ENCODE measurements around the gene CASP8AP2.

DNA sequence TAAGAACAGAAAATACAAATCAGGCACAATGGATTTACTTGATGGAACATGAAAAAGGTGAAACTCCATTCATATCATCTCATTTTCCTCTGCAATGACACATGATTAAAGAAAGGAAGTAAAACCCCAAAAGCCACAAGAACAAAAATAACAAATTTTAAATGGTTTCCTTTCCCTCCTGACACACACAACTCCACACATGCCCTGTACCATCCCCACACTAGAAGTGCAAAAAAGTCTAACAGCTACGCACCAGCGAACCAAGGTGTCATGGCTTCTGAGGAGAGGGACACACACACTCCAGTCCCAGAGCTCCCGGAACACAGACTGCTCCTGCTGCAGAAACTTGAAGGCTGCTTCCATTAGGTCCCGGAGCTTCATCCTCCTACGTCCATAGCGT is 35.4 kb upstream of the CASP8AP2 start:
- TF ChIP-seq YY1 (IDR thresholded peaks at IDR 0.05; ENCODE audit: insufficient read depth, insufficient read length): no peak
- no peak for TF ChIP-seq ZNF274 (IDR thresholded peaks at IDR 0.05; ENCODE audit: low read depth, low read length)
- no peak for TF ChIP-seq SUZ12 (IDR thresholded peaks at IDR 0.05; ENCODE audit: extremely low read depth, insufficient read depth, insufficient read length)
